ENCODE measurements around the gene PRR18. TPM values are rescaled to one million over a fixed set of nuclear protein-coding genes. Genes with fewer than 3 reads are reported as not detected.

PRR18 gene
- total and polyA plus RNA-seq, 2 of the 13 experiments (the other 11 are each of a cell fraction or from before 2014, with no cell fraction given): 0.04 TPM

DNA sequence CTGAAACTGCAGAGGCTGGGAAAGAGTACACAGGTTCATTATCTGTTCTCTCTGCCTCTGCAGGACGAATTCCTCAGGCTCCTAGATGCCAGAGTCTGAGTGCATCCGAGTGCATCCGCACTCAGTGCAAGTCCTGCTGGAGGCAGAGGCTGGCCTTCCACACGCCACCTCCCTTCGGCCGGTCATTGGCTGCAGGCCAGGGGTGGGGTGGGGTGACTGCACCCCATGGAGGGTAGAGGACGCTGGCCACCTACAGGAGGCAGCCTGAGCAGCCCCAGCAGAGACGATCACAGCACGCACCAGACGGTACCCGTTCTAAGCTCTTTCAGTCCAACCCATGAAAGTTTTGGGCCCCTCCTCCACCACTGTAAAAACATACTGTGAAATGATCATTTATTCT, 22.4 kb upstream of the PRR18 start (continued):
- TF ChIP-seq, protein P1, sequence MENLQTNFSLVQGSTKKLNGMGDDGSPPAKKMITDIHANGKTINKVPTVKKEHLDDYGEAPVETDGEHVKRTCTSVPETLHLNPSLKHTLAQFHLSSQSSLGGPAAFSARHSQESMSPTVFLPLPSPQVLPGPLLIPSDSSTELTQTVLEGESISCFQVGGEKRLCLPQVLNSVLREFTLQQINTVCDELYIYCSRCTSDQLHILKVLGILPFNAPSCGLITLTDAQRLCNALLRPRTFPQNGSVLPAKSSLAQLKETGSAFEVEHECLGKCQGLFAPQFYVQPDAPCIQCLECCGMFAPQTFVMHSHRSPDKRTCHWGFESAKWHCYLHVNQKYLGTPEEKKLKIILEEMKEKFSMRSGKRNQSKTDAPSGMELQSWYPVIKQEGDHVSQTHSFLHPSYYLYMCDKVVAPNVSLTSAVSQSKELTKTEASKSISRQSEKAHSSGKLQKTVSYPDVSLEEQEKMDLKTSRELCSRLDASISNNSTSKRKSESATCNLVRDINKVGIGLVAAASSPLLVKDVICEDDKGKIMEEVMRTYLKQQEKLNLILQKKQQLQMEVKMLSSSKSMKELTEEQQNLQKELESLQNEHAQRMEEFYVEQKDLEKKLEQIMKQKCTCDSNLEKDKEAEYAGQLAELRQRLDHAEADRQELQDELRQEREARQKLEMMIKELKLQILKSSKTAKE (CRISPR knock-in tag; IDR thresholded peaks at IDR 0.05; ENCODE audit: borderline replicate concordance): no peak
- TF ChIP-seq ZNF180 (CRISPR knock-in tag; IDR thresholded peaks at IDR 0.05; ENCODE audit: borderline replicate concordance, low read depth): no peak
- TF ChIP-seq RARG (CRISPR knock-in tag; IDR thresholded peaks at IDR 0.05; ENCODE audit: low read depth): no peak
- no peak for TF ChIP-seq SRSF1 (optimal IDR thresholded peaks at IDR 0.05; ENCODE audit: low read depth, low read length)
- no peak for TF ChIP-seq HNF4G (IDR thresholded peaks at IDR 0.05; ENCODE audit: borderline replicate concordance, low read depth, low read length)
- 0 out of 2 replicates have a peak, but pooled peaks have one; percentile 27 for TF ChIP-seq HNF4G (CRISPR knock-in tag; IDR thresholded peaks at IDR 0.05; ENCODE audit: borderline replicate concordance, low read depth)
- TF ChIP-seq ZNF737 (CRISPR knock-in tag; IDR thresholded peaks at IDR 0.05; ENCODE audit: borderline replicate concordance): no peak
- TF ChIP-seq, protein P2, sequence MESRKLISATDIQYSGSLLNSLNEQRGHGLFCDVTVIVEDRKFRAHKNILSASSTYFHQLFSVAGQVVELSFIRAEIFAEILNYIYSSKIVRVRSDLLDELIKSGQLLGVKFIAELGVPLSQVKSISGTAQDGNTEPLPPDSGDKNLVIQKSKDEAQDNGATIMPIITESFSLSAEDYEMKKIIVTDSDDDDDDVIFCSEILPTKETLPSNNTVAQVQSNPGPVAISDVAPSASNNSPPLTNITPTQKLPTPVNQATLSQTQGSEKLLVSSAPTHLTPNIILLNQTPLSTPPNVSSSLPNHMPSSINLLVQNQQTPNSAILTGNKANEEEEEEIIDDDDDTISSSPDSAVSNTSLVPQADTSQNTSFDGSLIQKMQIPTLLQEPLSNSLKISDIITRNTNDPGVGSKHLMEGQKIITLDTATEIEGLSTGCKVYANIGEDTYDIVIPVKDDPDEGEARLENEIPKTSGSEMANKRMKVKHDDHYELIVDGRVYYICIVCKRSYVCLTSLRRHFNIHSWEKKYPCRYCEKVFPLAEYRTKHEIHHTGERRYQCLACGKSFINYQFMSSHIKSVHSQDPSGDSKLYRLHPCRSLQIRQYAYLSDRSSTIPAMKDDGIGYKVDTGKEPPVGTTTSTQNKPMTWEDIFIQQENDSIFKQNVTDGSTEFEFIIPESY (CRISPR knock-in tag; IDR thresholded peaks at IDR 0.05): peak; percentile 75
- TF ChIP-seq ZSCAN30 (CRISPR knock-in tag; IDR thresholded peaks at IDR 0.05): no peak
- TF ChIP-seq, protein P3, sequence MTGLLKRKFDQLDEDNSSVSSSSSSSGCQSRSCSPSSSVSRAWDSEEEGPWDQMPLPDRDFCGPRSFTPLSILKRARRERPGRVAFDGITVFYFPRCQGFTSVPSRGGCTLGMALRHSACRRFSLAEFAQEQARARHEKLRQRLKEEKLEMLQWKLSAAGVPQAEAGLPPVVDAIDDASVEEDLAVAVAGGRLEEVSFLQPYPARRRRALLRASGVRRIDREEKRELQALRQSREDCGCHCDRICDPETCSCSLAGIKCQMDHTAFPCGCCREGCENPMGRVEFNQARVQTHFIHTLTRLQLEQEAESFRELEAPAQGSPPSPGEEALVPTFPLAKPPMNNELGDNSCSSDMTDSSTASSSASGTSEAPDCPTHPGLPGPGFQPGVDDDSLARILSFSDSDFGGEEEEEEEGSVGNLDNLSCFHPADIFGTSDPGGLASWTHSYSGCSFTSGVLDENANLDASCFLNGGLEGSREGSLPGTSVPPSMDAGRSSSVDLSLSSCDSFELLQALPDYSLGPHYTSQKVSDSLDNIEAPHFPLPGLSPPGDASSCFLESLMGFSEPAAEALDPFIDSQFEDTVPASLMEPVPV (CRISPR knock-in tag; IDR thresholded peaks at IDR 0.05): no peak
- TF ChIP-seq, protein P4, sequence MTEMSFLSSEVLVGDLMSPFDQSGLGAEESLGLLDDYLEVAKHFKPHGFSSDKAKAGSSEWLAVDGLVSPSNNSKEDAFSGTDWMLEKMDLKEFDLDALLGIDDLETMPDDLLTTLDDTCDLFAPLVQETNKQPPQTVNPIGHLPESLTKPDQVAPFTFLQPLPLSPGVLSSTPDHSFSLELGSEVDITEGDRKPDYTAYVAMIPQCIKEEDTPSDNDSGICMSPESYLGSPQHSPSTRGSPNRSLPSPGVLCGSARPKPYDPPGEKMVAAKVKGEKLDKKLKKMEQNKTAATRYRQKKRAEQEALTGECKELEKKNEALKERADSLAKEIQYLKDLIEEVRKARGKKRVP (CRISPR knock-in tag; IDR thresholded peaks at IDR 0.05): no peak
- TF ChIP-seq, protein P5, sequence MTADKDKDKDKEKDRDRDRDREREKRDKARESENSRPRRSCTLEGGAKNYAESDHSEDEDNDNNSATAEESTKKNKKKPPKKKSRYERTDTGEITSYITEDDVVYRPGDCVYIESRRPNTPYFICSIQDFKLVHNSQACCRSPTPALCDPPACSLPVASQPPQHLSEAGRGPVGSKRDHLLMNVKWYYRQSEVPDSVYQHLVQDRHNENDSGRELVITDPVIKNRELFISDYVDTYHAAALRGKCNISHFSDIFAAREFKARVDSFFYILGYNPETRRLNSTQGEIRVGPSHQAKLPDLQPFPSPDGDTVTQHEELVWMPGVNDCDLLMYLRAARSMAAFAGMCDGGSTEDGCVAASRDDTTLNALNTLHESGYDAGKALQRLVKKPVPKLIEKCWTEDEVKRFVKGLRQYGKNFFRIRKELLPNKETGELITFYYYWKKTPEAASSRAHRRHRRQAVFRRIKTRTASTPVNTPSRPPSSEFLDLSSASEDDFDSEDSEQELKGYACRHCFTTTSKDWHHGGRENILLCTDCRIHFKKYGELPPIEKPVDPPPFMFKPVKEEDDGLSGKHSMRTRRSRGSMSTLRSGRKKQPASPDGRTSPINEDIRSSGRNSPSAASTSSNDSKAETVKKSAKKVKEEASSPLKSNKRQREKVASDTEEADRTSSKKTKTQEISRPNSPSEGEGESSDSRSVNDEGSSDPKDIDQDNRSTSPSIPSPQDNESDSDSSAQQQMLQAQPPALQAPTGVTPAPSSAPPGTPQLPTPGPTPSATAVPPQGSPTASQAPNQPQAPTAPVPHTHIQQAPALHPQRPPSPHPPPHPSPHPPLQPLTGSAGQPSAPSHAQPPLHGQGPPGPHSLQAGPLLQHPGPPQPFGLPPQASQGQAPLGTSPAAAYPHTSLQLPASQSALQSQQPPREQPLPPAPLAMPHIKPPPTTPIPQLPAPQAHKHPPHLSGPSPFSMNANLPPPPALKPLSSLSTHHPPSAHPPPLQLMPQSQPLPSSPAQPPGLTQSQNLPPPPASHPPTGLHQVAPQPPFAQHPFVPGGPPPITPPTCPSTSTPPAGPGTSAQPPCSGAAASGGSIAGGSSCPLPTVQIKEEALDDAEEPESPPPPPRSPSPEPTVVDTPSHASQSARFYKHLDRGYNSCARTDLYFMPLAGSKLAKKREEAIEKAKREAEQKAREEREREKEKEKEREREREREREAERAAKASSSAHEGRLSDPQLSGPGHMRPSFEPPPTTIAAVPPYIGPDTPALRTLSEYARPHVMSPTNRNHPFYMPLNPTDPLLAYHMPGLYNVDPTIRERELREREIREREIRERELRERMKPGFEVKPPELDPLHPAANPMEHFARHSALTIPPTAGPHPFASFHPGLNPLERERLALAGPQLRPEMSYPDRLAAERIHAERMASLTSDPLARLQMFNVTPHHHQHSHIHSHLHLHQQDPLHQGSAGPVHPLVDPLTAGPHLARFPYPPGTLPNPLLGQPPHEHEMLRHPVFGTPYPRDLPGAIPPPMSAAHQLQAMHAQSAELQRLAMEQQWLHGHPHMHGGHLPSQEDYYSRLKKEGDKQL (CRISPR knock-in tag; IDR thresholded peaks at IDR 0.05; ENCODE audit: low read depth): no peak
- TF ChIP-seq ARNT (IDR thresholded peaks at IDR 0.05): no peak
- TF ChIP-seq, protein P6, sequence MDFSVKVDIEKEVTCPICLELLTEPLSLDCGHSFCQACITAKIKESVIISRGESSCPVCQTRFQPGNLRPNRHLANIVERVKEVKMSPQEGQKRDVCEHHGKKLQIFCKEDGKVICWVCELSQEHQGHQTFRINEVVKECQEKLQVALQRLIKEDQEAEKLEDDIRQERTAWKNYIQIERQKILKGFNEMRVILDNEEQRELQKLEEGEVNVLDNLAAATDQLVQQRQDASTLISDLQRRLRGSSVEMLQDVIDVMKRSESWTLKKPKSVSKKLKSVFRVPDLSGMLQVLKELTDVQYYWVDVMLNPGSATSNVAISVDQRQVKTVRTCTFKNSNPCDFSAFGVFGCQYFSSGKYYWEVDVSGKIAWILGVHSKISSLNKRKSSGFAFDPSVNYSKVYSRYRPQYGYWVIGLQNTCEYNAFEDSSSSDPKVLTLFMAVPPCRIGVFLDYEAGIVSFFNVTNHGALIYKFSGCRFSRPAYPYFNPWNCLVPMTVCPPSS (IDR thresholded peaks at IDR 0.05): no peak
- no peak for TF ChIP-seq ZNF446 (CRISPR knock-in tag; IDR thresholded peaks at IDR 0.05)
- no peak for TF ChIP-seq TOPORS (CRISPR knock-in tag; IDR thresholded peaks at IDR 0.05)

All from HepG2 (cell line).